ENCODE measurements around the gene ANKRD11.

ANKRD11 gene

GRCh38 chr16:89531821-89532526 is 41.6 kb upstream of the ANKRD11 start:
- no peak for TF ChIP-seq CTCF (IDR thresholded peaks at IDR 0.05; ENCODE audit: extremely low read depth, insufficient read depth, missing control alignments)
- DNase-seq (ENCODE audit: low spot score): no peak
- in situ Hi-C loops (cut with MboI; ENCODE audit: low pct_unique_long_range_greater_than_20kb, low sequenced_read_pairs, unreplicated experiment): no loop called here

GRCh38 chr16:89530401-89531381 is 40.3 kb upstream of the ANKRD11 start:
- no peak for TF ChIP-seq CTCF (IDR thresholded peaks at IDR 0.05; ENCODE audit: extremely low read depth, insufficient read depth, missing control alignments)
- in situ Hi-C loops (cut with MboI; ENCODE audit: low pct_unique_long_range_greater_than_20kb, low sequenced_read_pairs, unreplicated experiment): no loop called here
- DNase-seq (ENCODE audit: low spot score): no peak

- in situ Hi-C loops (cut with MboI; ENCODE audit: low pct_unique_long_range_greater_than_20kb, low sequenced_read_pairs, unreplicated experiment): no loop called here
- no peak for DNase-seq (ENCODE audit: low spot score)
- no peak for TF ChIP-seq CTCF (IDR thresholded peaks at IDR 0.05; ENCODE audit: extremely low read depth, insufficient read depth, missing control alignments)
Observed at GRCh38 chr16:89529097-89529496, 38.7 kb upstream of the ANKRD11 start.

- peak; percentile 65 for DNase-seq (ENCODE audit: low spot score)
- peak; percentile 45 for TF ChIP-seq CTCF (IDR thresholded peaks at IDR 0.05; ENCODE audit: extremely low read depth, insufficient read depth, missing control alignments)
- in situ Hi-C loops (cut with MboI; ENCODE audit: low pct_unique_long_range_greater_than_20kb, low sequenced_read_pairs, unreplicated experiment): no loop called here
Observed at GRCh38 chr16:89525146-89525913, 35.0 kb upstream of the ANKRD11 start.

GRCh38 chr16:89523680-89524344 is 33.5 kb upstream of the ANKRD11 start:
- no peak for TF ChIP-seq CTCF (IDR thresholded peaks at IDR 0.05; ENCODE audit: extremely low read depth, insufficient read depth, missing control alignments)
- DNase-seq (ENCODE audit: low spot score): no peak
- in situ Hi-C loops (cut with MboI; ENCODE audit: low pct_unique_long_range_greater_than_20kb, low sequenced_read_pairs, unreplicated experiment): no loop called here

- in situ Hi-C loops (cut with MboI; ENCODE audit: low pct_unique_long_range_greater_than_20kb, low sequenced_read_pairs, unreplicated experiment): no loop called here
- TF ChIP-seq CTCF (IDR thresholded peaks at IDR 0.05; ENCODE audit: extremely low read depth, insufficient read depth, missing control alignments): no peak
- no peak for DNase-seq (ENCODE audit: low spot score)
Observed at GRCh38 chr16:89522287-89522686, 31.9 kb upstream of the ANKRD11 start.
